ENCODE results near the gene MDM2.

The MDM2 gene

DNA sequence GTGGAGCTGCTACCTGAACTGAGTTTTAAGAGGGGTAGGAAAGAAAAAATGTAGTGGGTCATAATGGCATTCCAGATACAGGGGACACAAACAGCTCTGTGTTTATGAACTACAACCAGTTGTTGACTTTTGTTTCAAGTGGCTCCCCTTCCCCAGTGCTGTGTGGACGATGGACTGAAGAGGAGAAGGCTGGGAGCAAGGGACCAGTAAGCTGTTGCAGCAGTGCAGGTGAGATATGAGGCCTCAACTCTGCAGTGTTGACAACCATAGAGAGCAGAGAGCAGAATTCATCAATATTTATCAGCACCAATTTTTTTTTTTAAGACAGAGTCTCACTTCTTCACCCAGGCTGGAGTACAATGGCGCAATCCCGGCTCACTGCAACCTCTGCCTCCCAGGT is 46.6 kb downstream of the MDM2 start:
- DNase-seq = no peak

DNA sequence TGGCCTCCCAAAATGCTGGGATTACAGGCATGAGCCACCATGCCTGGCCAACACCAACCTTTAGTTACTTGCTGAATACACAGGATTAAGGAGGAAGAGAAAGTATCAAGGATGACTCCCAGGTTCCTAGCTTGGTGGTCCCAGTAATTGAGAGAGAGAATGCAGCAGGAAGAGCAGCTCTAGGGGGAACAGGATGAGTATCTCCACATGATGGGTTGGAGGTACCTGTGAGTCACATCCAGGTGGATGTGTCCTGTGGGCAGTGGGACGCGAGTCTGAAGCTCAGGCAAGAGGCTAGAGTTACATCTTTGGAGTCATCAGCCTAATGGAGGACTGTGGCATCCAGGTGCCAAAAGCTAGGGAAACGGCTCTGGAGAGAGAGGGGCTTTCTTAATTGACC is 47.1 kb downstream of the MDM2 start:
- DNase-seq = no peak

DNA sequence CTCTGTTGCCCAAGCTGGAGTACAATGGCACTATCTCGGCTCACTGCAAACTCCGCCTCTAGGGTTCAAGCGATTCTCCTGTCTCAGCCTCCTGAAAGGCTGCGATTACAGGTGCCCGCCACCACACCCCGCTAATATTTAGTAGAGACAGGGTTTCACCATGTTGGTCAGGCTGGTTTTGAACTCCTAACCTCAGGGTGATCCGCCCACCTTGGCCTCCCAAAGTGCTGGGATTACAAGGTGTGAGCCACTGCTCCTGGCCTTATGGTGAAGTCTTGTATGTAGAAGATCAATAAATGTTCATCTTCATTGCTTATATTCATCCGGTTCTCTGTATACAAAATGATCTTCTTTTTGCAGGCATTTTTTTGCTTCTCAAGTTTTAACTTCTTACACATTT is 47.8 kb downstream of the MDM2 start:
- DNase-seq = no peak

DNA sequence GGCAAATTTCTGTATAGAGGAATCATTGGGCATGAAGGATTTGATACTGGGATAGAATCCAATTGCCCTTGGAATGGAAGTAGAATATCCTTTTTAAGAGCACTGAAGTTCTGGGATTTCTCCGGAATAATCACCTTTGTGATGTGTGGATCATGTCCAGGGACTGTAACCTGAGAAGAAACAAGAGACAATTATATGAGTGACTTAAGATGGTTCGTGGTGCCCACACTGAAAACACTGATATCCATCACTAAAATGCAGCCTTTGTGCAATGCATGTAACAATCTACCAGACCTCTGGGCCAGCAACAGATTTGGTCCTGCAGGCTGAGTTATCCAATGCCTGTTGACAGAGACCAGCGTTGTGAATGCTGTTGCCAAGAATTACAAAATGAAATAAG is 48.5 kb downstream of the MDM2 start:
- DNase-seq = no peak

DNA sequence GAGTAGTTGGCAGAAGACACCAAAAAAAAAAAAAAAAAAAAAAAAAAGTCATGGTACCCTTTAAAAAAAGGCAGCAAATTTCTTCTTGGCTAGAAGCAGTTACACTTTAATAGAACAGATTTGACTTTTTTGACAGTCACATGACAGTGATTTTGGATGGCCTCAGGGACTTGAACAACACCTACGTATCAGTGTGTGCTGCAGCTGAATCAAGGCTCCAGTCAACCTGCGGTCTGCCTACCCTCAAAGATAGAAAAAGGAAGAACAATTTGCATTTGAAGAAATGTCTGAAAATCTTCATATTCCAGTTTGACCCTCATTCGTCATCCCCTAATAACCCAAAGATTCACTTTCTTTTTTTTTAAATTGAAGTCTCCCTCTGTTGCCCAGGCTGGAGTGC is 53.9 kb downstream of the MDM2 start:
- no peak for DNase-seq

DNA sequence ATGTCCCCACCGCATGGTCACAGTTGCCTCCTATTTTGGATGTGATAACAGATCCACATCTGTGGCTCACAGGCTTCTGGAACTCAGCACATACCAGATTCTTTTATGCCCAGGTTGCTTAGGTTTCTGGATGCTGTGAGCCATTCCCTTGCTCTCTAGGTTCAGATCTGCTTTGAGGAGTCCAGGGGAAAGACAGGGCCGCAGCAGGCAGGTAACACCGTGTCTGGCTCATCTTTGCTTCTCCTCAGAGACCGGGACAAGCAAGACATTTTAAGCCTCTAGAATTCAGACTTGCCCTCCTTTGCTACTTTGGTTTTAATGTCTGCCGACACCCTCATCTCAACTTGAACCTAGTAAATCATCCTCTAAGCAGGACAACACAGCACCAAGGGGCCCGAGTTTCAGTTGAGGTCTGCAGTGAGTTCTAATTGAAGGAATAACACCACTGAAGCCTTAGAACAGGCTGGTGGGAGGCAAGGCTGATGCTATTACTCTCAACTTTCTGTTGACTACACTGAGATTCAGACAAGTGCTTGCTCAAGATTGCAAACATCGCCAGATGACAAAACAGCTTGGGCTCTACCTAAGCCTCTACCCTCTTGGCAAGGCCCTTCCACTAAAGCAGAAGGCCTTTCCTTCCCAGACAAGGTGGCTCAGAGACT is 55.3 kb downstream of the MDM2 start:
- DNase-seq = no peak

DNA sequence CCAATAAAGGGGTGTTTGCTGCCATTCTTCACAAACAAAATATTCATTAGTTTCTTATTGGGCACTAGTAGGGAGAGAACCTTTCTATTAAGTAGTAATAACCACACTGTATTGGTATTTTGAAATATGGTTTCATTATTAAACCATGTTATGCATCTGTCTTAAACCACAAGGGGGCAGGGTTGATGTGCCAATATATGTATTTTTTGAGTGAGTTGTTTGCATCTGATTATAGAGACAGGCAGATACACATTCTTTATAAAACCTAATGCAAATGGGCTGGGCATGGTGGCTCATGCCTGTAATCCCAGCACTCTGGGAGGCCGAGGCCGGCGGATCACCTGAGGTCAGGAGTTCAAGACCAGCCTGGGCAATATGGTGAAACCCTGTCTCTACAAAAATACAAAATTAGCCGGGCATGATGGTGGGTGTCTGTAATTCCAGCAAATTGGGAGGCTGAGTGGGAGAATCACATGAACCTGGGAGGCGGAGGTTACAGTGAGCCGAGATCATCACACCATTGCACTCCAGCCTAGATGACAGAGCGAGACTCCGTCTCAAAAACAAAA is 56.0 kb downstream of the MDM2 start:
- DNase-seq = peak; percentile 35

DNA sequence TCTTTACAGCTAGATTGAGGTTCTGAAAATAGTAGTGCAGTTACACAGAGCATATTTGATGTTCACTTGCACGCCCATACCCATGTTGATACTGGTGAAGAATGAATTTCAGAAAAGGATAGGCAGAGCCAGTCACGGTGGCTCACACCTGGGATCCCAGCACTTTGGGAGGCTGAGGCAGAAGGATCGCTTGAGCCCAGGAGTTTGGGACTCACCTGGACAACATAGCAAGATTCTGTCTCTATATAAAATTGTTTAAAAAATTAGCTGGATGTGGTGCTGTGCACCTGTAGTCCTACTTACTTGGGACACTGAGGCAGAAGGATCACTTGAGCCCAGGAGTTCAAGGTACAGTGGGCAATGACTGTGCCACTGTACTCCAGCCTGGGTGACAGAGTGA is 56.6 kb downstream of the MDM2 start:
- no peak for DNase-seq

DNA sequence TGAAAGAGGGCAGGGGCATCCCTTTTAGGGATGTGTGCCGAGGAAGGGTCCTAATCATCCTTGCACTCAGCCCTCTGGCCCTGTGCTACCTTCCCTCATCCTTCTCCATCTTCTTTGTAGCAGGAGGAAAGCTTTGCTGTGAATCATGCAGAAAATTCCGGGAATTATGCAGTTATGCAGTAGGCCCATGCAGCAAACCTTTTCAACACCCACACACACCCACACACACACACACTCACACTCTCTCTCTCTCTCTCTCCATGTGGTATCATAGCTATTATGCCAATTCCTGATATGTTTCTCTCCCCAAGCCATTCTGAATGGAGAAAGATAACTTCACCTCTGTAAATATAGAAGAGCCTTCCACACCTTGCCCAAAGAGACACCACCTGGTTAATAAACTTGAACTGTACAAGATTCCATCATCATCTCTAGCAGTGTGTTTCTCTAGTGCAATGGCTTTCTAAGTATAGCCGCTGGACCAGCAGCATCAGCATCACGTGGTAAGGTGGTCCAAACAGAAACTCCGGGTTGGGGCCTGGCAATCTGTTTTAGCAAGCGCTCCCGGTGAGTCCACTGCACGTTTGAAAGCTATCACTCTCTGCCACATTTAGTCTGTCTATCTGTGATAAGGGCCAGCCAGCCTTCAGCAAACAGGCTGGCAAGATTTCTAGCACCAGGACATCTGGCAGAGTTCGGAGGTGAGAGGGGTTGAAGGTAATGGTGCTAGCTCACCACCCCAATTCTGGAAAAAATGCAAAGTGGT is 57.6 kb downstream of the MDM2 start:
- DNase-seq = no peak

DNA sequence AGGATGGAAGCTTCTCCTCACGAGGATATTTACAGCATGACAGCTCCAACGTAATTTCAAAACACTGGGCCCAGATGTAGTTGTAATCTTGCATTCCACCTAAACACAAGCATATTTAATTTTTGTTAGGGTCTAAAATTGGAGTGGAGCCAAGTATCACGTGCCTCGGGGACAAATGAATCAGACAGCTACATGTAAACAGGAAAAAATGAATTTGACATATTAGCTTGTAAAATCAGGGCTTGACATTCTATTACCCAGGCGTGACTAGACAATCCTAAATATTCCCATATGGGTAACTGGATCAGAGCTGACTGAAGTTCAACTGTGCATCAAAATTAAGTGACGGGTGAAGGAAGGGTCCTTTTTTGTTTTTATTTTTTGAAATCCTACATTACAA is 59.0 kb downstream of the MDM2 start:
- no peak for DNase-seq

DNA sequence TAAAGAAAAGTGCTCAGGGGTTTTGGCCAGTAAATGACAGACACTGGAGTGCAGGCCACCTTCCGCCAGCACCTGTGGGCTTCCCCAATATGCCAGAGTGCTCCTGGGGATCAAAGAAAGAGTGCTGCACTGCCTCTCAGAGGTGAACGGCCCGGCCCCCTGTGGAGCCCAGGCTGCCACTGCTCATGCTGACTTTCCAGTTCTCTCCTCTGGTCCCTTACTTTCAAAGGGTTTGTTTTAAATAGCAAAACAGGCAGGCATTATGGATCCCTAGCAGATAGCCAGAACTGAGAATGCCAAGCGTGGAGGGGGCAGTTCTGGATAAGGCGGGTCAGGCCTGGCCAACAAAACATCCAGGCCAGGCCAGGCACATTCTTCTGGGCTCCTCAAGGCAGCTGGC is 59.6 kb downstream of the MDM2 start:
- DNase-seq = no peak

DNA sequence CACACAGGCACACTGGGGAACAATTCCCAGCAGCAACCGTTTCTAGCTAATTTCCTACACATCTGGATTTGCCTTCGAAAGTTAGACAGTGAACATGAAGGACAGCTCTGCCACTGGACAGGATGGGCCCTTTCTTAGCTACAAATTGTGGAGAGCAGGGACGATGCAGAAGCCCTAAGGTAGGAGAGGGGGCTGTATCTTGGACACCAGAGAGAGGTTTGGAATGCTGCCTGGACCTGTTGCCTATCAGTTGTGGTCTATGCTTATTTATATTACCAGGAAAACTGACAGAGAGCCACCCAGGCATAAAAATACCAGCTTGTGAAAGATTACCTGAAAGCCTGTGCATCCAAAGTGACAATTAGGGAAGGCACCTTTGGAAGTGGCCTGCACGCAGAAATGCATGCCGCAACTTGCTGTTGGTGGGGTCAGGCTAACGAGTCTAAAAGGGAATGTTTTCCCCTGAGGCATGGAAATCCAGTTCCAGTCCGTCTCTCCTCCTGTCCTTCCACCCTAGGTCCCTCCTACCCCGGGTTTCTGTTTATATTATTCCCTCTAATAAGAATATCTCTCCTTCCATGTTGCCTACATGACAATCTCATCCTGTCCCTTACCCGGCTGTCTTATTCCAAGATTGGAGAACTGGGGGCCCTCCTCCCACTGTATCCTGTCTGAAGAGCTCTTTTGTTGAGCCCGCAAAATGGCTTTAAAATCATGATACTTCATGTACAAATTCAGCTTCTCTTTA is 60.2 kb downstream of the MDM2 start:
- DNase-seq = no peak

DNA sequence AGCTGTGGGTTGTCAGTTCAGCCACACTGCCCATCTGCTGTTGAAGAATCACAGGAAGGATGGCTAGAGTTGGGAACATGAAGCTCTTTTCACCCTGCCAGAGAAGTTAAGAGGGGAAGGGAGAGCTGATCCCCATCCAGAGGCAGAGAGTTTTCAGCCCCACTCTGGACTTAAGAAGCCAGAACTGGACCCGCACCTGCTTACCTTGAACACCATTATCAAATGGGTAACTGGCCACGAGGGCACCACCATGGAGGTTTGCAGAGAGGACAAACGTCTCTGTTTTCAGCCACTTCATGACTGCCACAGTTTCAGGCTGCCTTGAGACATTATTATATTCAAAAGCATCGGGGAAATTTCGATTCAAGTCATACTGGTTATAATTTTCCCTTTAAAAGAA is 62.0 kb downstream of the MDM2 start:
- no peak for DNase-seq

DNA sequence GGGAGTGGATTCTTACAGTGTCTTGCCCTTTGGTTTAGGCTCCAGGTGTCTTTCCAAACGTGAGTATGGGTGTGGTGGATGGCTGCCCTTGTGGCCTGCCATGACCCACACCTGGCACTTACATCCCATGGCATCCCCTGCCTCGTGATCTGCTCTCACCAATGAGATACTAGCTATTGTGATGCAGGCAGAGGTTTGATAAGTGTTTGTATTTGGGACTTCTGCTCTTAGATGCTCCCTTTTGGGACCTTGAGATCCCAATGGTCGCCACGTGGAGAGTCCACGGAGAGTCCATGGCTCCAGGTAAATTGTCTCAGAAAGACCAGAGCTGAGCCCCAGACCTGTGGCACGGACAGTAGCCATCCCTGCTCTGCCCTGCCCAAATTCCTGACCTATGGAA is 62.5 kb downstream of the MDM2 start:
- DNase-seq = no peak

DNA sequence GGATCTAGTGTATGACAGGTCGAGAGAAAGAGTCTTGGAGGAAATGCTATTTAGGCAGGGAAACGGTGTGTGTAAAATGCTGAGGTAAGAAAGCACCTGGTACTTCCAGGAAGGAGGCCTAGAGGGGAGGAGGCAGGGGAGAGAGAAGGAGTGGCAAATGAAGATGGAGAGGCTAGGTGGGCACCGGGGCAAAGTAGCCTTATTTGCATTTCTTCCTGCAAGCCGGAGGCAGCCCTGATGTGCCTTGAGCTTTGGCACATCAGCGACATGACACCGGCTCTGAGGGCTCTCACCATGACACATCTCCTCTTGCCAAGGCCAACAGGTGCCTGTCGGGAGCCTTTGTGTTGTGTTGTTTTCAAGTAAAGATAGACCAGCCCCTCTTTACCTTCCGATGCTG is 63.4 kb downstream of the MDM2 start:
- DNase-seq = no peak

DNA sequence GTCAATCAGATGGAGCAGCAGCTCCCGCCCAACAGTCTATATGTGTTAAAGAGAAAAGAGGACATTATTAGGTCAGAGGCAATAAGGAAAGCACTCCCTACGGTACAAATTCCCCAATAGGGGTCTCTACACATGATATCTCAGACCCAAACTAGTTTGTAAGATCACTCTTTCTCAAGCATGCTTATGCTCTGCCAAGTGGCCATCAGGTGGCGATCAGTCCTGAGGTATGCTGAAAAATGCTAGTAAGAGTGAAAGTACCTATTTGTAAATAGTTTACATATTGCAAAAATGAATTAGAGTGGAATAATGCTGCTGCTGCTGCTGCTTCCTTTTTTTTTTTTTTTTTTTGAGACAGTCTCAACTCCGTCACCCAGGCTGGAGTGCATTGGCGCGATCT is 63.9 kb downstream of the MDM2 start:
- no peak for DNase-seq

DNA sequence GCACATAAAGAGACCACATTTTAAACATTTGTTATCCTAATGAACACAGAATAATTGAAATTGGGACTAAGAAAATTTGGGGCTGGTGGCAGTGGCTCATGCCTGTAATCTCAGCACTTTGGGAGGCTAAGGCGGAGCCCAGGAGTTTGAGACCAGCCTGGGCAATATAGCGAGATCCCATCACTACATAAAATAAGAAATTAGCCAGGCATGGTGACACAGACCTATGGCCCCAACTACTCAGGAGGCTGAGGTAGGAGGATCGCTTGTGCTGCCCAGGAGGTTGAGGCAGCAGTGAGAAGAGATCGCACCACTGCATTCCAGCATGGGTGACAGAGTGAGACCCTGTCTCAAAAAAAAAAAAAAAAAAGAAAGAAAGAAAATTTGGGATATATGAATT is 65.3 kb downstream of the MDM2 start:
- DNase-seq = no peak

DNA sequence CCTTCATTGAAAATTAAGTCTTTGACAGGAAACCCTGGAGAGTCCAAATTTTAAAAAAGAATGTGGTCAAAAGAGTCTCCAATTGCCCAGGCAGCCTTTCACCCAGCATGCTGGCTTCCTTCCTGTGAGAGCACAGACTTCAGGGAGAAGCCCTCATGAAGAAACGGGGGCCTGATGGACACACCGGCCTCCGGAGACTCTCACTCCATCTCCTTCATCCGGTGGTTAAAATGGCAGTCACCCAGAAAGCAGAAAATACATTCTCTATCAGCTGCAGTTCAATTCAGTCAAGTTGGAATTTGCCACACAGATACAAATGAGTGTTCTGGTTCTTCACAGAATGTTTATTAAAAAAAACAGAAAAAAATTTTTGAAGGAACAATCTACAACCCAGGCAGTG is 68.5 kb downstream of the MDM2 start:
- DNase-seq = no peak

DNA sequence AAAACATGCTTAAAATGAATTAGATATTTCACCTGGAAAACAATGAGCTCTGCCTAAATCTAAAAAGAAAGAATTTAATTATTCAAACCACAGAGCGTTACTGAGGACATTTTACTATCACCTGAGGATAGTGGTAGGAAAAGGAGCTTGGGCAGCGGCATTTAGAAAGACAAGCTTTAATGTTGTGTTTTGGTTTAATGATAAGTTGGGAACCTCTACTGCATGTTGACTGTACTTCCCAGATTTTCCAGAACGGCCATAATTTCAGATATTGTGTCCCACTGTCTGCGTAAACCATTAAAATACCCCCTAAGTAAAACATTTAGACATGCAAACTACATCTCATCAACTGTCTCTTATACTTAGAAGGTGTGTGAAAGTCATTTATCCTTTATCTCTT is 69.6 kb downstream of the MDM2 start:
- no peak for DNase-seq

DNA sequence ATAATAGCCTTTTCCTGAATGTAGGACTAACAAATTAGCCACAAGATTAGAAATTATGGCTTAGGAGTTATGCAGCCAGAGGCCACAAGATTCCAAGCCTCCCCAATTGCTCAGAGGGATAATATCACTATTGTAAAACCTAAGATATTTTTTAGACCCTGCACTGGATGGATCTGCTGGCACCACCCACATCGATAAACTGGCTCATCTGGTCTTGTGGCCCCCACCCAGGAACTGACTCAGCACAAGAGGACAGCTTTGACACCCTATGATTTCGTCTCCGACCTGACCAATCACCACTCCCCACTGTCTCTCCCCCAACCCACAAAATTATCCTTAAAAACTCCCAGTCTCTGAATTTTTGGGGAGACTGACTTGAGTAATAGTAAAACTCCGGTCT is 70.3 kb downstream of the MDM2 start:
- DNase-seq = no peak

DNA sequence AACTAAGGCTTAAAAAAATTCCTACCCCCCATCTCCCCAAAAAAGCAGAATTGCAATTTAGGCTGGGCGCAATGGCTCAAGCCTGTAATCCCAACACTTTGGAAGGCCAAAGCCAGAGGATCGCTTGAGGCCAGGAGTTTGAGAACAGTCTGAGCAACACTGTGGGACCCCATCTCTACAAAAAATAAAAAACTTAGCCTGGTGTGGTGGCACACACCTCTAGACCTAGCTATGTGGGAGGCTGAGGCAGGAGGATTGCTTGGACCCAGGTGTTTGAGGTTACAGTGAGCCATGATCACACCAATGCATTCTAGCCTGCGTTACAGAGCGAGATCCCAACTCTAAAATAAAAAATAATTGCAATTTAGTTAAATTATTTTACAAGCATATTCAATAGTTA is 70.9 kb downstream of the MDM2 start:
- no peak for DNase-seq

DNA sequence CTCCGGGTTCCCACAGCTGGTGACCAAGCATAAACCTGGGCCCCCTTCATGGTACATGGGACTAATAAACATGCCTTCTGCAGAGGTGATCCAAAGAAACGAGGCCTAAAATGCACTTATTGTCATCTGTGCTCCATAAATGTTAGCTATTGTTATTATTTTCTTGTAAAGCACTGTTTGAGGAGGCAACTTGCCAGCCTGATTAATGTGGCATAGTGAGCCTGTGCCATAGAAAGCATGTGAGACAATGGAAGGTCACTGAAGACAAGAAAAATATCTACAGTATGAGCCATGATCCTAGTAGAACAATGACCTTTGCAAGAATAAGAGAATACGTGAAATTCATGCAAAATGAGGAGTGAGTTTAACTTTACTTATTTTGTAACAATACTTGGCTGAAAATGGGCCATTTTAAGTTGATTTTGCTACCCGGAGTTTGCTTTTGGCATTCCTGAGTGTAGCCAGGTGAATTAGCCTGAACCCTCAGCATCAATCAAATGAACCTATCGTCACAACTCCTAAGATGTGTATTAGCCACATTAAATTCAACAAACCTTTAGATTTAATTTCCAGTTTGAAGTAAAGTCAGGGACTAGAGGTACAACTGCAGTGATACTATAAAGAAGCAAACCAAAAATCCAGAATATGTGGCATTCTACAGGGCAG is 72.8 kb downstream of the MDM2 start:
- DNase-seq = no peak

DNA sequence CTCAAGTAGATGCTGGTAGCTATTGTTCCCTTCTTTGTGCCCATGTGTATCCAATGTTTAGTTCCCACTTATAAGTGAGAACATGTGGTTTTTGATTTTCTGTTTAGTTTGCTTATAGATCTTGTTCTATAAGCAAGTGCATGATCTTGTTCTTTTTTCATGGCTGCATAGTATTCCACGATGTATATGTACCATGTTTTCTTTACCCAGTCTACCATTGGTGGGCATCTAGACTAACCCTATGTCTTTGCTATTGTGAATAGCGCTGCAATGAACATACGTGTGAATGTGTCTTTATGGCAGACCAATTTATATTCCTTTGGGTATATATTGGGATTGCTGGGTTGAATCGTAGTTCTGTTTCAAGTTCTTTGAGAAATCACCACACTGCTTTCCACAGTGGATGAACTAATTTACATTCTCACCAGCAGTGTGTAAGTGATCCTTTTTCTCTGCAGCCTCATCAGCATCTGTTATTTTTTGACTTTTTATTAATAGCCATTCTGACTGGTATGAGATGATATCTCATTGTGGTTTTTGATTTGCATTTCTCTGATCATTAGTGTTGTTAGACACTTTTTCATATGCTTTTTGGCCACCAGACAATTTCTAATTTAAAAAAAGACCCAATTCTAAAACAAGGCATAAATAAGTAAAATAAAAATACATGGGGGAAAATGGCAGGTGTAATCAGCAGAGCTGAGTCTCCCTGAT is 74.4 kb downstream of the MDM2 start:
- no peak for DNase-seq

Measured in NCI-H1105 (cell line).